HepG2 (cell line): ENCODE measurements around the gene XXYLT1. TPM values are rescaled to one million over a fixed set of nuclear protein-coding genes. Genes with fewer than 3 reads are reported as not detected.

Source experiments
- CHD2 ChIP-seq: IDR thresholded peaks from 2 replicates; pipeline ENCODE4 v1.6.1; 2011; ENCODE audit warnings: low read depth, low read length, improper control_type of control experiment
- ESRRA ChIP-seq: sonication (generic); formaldehyde crosslinking; IDR thresholded peaks from 2 replicates; pipeline ENCODE4 v1.5.1; 2020; ENCODE audit warnings: mild to moderate bottlenecking, low read depth, missing genetic modification reagents
- GATA4 ChIP-seq: sonication (generic); IDR thresholded peaks from 2 replicates; pipeline ENCODE4 v1.6.1; 2016; ENCODE audit warnings: antibody characterized with exemption, low read depth, borderline replicate concordance
- GATAD2A ChIP-seq: IDR thresholded peaks from 2 replicates; pipeline ENCODE4 v1.6.1; 2016
- KAT7 ChIP-seq: IDR thresholded peaks from 2 replicates; pipeline ENCODE4 v1.6.1; 2018; ENCODE audit warnings: borderline replicate concordance, missing compliant biosample characterization
- MBD4 ChIP-seq: IDR thresholded peaks from 2 replicates; pipeline ENCODE4 v1.6.1; 2012; ENCODE audit warnings: low read length, inconsistent platforms, borderline replicate concordance
- NCOR1 ChIP-seq: fragments of 200-600 bp; sonication (generic); IDR thresholded peaks from 2 replicates; pipeline ENCODE4 v1.7.0; 2017; ENCODE audit warnings: antibody characterized with exemption, low read length, borderline replicate concordance
- PTBP1 ChIP-seq: fragments of 200-400 bp; formaldehyde crosslinking; IDR thresholded peaks from 2 replicates; pipeline ENCODE4 v1.6.1; 2018; ENCODE audit warnings: low read length, low read depth; ENCODE audit not compliant: poor library complexity, severe bottlenecking
- TBX2 ChIP-seq: sonication (generic); formaldehyde crosslinking; IDR thresholded peaks from 2 replicates; pipeline ENCODE4 v1.5.0; 2020; ENCODE audit warnings: missing genetic modification reagents, mild to moderate bottlenecking, borderline replicate concordance
- TEAD2 ChIP-seq: sonication (generic); formaldehyde crosslinking; IDR thresholded peaks from 2 replicates; pipeline ENCODE4 v1.9.0; 2021; ENCODE audit warnings: missing genetic modification reagents
- ZNF292 ChIP-seq: sonication (generic); formaldehyde crosslinking; IDR thresholded peaks from 2 replicates; pipeline ENCODE4 v1.8.1; 2022; ENCODE audit warnings: mild to moderate bottlenecking, low read depth, missing genetic modification reagents, borderline replicate concordance
- ZNF33B ChIP-seq: sonication (generic); formaldehyde crosslinking; IDR thresholded peaks from 2 replicates; pipeline ENCODE4 v1.5.1; 2020; ENCODE audit warnings: mild to moderate bottlenecking, missing genetic modification reagents
- ZNF563 ChIP-seq: sonication (generic); formaldehyde crosslinking; IDR thresholded peaks from 2 replicates; pipeline ENCODE4 v1.8.0; 2022; ENCODE audit warnings: mild to moderate bottlenecking, moderate library complexity, missing genetic modification reagents
- ZNF747 ChIP-seq: sonication (generic); formaldehyde crosslinking; IDR thresholded peaks from 2 replicates; pipeline ENCODE4 v1.8.1; 2023; ENCODE audit warnings: missing genetic modification reagents, mild to moderate bottlenecking, borderline replicate concordance
- ZNF772 ChIP-seq: sonication (generic); formaldehyde crosslinking; IDR thresholded peaks from 2 replicates; pipeline ENCODE4 v1.5.0; 2020; ENCODE audit warnings: mild to moderate bottlenecking, missing genetic modification reagents
- ZNF775 ChIP-seq: sonication (generic); formaldehyde crosslinking; IDR thresholded peaks from 2 replicates; pipeline ENCODE4 v1.4.0; 2020; ENCODE audit warnings: missing genetic modification reagents, mild to moderate bottlenecking, moderate library complexity, borderline replicate concordance
- ZNF781 ChIP-seq: sonication (generic); formaldehyde crosslinking; IDR thresholded peaks from 2 replicates; pipeline ENCODE4 v1.5.1; 2020; ENCODE audit warnings: borderline replicate concordance, mild to moderate bottlenecking, missing genetic modification reagents; ENCODE audit errors: not compliant biosample characterization
- ZNF850 ChIP-seq: sonication (generic); formaldehyde crosslinking; conservative IDR thresholded peaks from 2 replicates; pipeline ENCODE4 v1.9.0; 2021; ENCODE audit warnings: mild to moderate bottlenecking, missing genetic modification reagents
- polyA plus RNA-seq, 8 experiments: library from polyadenylated mRNA; depleted of rRNA in 3 of 8; stranded (reverse) in 7 of 8; unstranded in 1 of 8; fragments of >200 nt; fragmentation: Illumina TruSeq in 4 of 8; extraction: Trizol in 4 of 8; gene quantifications; 2 replicates each; pipeline versions ENCODE4 v1.2.1 to v1.2.3, GENCODE V29; 2011 to 2016; ENCODE audit warnings: low read depth in 4 of 8, missing spikeins in 1 of 8, mixed read lengths in 1 of 8; ENCODE audit not compliant: insufficient read depth in 1 of 8
- total RNA-seq, 5 experiments: library from RNA; depleted of rRNA; stranded (reverse); fragments of >200 nt; fragmentation: Illumina TruSeq; extraction: Trizol; gene quantifications; 2 replicates each; pipeline ENCODE4 v1.2.3, GENCODE V29; 2016; ENCODE audit warnings: low read depth in 1 of 5
- TF ChIP-seq, protein P1 (sequence below): sonication (generic); formaldehyde crosslinking; IDR thresholded peaks from 2 replicates; pipeline ENCODE4 v1.4.0; 2020; ENCODE audit warnings: missing genetic modification reagents
- TF ChIP-seq, protein P2 (sequence below): sonication (generic); formaldehyde crosslinking; IDR thresholded peaks from 2 replicates; pipeline ENCODE4 v1.5.1; 2020; ENCODE audit warnings: mild to moderate bottlenecking, missing genetic modification reagents, moderate library complexity
- TF ChIP-seq, protein P3 (sequence below): IDR thresholded peaks from 2 replicates; pipeline ENCODE4 v1.6.1; 2016

The XXYLT1 gene
- total and polyA plus RNA-seq, 2 of the 13 experiments (the other 11 are each of a cell fraction or from before 2014, with no cell fraction given): 17.7 to 19.0 TPM

DNA sequence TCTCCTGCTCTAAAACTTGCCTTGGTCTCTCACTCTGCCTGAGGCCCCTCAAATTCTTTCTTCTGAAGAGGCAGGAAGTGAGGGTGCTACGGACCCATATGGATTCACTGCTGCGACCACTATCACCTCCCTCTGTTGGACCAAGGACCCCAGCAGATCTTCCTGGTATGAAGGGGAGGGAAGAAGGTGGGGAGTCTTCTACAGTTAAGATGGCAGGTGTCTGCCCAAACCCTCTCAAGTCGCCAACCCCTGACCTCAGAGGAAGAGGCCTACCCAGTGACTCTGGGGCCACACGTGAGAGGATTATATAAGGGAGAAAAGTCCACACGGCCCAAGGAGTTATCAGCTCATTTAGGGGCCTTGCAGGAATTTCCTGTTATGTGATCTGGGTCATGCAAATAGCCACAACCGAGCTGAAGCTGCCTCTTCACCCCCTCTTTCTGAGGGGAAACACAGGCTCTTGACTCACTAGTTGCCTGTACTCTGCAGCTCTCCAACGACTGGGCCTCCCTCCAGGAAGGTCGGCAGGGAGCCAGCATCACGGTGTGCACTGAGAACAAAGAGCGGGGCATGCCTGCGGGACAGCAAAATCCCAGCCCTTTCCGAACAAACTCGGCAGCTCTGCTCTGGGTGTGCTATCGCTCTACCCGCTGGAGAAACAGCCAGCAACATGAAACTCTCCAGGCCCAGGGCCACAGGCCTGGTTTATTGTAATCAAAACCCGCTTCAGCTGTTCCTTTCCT is 116.0 kb downstream of the XXYLT1 start (continued):
- TF ChIP-seq KAT7 (CRISPR knock-in tag) (0 out of 2 replicates have a peak, but pooled peaks have one; percentile 34), ZNF292 (CRISPR knock-in tag) (peak; percentile 76; the same call in 1 of the 2 replicates), ZNF747 (CRISPR knock-in tag) (peak; percentile 71; the same call in 1 of the 2 replicates), ZNF781 (CRISPR knock-in tag) (peak; percentile 49), NCOR1 (peak; percentile 32; the same call in 1 of the 2 replicates), ZNF563 (CRISPR knock-in tag) (0 out of 2 replicates have a peak, but pooled peaks have one; percentile 48), TEAD2 (CRISPR knock-in tag) (no peak), ZNF775 (no peak), ZNF33B (no peak), ZNF772 (CRISPR knock-in tag) (no peak), MBD4 (no peak), GATA4 (peak; percentile 86), ESRRA (peak; percentile 21; the same call in 1 of the 2 replicates), GATAD2A (CRISPR knock-in tag) (peak; percentile 70; the same call in 1 of the 2 replicates), PTBP1 (no peak), ZNF850 (CRISPR knock-in tag) (no peak), CHD2 (no peak), TBX2 (CRISPR knock-in tag) (peak; percentile 85)
- TF ChIP-seq, protein P1, sequence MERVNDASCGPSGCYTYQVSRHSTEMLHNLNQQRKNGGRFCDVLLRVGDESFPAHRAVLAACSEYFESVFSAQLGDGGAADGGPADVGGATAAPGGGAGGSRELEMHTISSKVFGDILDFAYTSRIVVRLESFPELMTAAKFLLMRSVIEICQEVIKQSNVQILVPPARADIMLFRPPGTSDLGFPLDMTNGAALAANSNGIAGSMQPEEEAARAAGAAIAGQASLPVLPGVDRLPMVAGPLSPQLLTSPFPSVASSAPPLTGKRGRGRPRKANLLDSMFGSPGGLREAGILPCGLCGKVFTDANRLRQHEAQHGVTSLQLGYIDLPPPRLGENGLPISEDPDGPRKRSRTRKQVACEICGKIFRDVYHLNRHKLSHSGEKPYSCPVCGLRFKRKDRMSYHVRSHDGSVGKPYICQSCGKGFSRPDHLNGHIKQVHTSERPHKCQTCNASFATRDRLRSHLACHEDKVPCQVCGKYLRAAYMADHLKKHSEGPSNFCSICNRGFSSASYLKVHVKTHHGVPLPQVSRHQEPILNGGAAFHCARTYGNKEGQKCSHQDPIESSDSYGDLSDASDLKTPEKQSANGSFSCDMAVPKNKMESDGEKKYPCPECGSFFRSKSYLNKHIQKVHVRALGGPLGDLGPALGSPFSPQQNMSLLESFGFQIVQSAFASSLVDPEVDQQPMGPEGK: peak; percentile 62
- TF ChIP-seq, protein P2, sequence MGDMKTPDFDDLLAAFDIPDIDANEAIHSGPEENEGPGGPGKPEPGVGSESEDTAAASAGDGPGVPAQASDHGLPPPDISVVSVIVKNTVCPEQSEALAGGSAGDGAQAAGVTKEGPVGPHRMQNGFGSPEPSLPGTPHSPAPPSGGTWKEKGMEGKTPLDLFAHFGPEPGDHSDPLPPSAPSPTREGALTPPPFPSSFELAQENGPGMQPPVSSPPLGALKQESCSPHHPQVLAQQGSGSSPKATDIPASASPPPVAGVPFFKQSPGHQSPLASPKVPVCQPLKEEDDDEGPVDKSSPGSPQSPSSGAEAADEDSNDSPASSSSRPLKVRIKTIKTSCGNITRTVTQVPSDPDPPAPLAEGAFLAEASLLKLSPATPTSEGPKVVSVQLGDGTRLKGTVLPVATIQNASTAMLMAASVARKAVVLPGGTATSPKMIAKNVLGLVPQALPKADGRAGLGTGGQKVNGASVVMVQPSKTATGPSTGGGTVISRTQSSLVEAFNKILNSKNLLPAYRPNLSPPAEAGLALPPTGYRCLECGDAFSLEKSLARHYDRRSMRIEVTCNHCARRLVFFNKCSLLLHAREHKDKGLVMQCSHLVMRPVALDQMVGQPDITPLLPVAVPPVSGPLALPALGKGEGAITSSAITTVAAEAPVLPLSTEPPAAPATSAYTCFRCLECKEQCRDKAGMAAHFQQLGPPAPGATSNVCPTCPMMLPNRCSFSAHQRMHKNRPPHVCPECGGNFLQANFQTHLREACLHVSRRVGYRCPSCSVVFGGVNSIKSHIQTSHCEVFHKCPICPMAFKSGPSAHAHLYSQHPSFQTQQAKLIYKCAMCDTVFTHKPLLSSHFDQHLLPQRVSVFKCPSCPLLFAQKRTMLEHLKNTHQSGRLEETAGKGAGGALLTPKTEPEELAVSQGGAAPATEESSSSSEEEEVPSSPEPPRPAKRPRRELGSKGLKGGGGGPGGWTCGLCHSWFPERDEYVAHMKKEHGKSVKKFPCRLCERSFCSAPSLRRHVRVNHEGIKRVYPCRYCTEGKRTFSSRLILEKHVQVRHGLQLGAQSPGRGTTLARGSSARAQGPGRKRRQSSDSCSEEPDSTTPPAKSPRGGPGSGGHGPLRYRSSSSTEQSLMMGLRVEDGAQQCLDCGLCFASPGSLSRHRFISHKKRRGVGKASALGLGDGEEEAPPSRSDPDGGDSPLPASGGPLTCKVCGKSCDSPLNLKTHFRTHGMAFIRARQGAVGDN (CRISPR knock-in tag): peak; percentile 98
- TF ChIP-seq, protein P3, sequence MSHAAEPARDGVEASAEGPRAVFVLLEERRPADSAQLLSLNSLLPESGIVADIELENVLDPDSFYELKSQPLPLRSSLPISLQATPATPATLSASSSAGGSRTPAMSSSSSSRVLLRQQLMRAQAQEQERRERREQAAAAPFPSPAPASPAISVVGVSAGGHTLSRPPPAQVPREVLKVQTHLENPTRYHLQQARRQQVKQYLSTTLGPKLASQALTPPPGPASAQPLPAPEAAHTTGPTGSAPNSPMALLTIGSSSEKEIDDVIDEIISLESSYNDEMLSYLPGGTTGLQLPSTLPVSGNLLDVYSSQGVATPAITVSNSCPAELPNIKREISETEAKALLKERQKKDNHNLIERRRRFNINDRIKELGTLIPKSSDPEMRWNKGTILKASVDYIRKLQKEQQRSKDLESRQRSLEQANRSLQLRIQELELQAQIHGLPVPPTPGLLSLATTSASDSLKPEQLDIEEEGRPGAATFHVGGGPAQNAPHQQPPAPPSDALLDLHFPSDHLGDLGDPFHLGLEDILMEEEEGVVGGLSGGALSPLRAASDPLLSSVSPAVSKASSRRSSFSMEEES: peak; percentile 96
